SK-MEL-5 (cell line): ENCODE measurements around the gene OSBPL1A. TPM values are rescaled to one million over a fixed set of nuclear protein-coding genes. Genes with fewer than 3 reads are reported as not detected.
"Not testable (repeated sequence)": the region's sequence is repeated elsewhere in the genome, so short reads cannot be mapped to it uniquely, and the experiment has no call there.

ENCODE experiments used
- DNase-seq: peaks from one replicate; pipeline ENCODE4 v3.0.0-alpha.2; 2016; ENCODE audit warnings: low read depth, low spot score
- in situ Hi-C: cut with HindIII; loops from 2 replicates; pipeline ENCODE4 v1.10.0; 2016; ENCODE audit warnings: low sequenced_read_pairs, high pct_unique_total_duplicates, low pct_unique_long_range_greater_than_20kb
- total RNA-seq: library from RNA; depleted of rRNA; stranded (reverse); fragments of >200 nt; shearing (Covaris generic); gene quantifications from 2 replicates; pipeline ENCODE4 v1.2.3, GENCODE V29; 2014

Gene OSBPL1A
- total RNA-seq, 1 experiment from 2014 or later, result 84.7 TPM

DNA sequence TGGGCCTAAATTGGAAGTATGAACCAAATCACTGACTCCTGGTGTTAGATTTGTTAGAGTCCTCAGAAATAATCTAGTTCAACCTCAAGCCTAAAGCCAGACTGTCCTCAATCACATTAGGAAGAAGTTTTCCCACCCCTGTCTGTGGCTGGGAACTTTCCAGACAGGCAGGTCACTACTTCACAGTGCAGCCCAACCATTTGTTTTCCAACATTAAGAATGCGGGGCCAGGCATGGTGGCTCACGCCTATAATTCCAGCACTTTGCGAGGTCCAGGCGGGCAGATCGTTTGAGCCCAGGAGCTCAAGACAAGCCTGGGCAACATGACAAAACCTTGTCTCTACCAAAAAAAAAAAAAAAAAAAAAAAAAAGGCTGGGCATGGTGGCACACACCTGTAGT, 5.5 kb upstream of the OSBPL1A start:
- no peak for DNase-seq

DNA sequence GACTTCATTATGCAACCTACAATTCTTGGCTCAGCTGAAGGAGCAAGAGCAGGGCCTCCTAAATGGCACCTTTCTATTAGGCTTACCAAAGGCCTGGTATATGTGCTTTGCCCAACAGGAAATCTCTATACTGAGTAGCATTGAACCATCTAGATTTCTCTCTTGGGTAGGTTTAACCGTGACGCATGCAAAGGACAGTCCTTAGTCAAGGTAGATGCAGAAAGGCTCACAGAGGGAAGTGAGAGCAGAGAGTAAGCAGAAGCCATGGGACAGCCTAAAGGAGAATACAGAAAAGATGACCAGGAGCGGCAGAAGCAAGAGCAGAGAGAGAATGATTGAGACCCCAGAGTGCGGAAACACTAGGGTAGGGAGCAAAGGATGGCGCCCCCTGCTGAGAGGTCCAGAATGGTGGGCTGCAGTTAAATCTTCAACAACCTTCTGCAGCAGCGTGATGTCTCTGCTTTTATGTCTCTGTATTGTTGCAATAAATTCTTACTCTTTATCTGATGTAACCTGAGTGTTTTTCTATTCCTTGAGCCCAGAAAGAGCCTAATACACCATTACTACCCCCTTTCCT, 4.7 kb upstream of the OSBPL1A start:
- in situ Hi-C loops, result no loop called here
- peak; percentile 32 for DNase-seq

More for the DNA sequence above, 5.5 kb upstream of the OSBPL1A start:
- in situ Hi-C loops, result no loop called here

DNA sequence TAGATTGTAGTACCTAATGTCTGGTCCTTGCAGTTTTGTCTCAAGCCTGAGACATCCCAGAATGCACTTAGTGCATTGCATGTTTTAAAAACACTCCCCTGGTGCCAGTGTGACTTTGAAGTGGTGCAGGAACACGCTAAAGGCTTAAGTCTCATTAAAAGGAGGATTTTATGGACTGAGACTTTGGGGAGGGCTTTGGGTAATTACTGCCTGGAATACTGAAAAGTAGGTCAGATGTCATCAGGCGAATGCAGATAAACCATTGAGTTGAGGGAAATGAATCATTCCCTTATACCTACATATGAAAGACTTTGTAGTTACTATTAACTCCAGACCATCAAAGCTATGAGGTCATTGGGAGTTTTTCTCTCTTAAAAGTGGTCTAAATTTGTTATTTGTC, 3.0 kb upstream of the OSBPL1A start:
- no peak for DNase-seq
- in situ Hi-C loops, result no loop called here

DNA sequence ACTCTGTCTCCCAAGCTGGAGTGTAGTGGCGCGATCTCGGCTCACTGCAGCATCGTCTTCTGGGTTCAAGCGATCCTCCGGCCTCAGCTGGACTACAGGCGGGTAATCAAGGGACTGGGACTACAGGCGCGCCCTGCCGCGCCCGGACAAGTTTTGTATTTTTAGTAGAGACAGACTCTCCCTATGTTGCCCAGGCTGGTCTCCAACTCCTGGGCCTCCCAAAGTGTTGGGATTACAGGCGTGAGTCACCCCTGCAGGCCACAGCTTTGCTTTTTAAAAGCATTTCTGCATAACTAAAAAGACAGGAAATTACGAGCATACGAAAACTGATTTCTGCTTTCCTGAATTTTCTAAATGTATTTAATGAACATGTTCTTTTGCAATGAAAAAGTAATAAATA, 916 bp upstream of the OSBPL1A start:
- peak; percentile 33 for DNase-seq
- in situ Hi-C loops, result no loop called here

DNA sequence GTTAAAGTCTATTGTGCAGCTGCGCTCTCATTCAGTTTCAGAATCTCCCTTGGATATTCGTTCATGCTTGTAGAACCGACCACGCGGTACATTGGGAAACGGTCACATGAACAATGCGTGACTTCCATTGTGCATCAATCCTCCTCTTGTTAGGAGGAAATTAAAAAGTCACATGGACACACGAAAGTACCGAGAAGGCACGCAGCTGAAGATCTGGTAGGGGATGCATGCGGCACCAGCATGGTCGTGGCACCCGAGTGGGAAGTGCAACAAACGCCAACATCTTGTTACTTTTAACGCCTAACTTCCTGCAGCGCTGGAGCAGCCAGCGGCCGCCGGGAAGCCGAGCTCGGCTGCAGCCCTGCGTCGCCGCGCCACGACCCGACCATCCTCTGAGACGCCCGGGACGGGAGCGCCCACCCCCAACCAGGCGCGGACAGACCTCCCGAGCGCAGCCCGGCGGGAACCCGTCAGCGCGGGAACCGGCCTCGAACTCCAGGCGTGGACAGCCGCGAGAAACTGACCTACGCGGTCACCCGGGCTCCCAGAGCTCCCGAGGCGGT, 412 bp downstream of the OSBPL1A start:
- in situ Hi-C loops, result no loop called here
- peak; percentile 97 for DNase-seq

DNA sequence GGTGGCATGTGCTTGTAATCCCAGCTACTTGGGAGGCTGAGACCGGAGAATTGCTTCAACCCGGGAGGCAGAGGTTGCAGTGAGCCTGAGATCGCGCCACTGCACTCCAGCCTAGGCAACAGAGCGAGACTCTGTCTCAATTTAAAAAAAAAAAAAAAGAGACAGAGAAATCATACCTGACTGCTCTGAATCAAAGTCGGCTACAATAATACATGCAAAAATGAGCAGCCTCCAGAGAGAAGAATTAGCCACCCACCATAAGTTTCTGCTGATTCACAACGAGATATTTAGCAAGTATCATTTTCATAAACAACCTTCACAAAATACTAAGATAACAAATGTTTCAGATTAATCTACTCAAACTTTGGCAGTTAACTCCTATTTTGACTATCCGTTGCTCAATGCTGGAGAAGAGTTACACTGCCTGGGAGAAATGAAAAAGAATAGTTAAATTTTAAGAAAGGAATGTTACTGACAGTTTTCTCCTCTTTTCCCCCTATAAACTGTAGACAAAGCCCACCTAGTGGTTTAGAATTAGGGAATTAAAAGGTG, 1.5 kb downstream of the OSBPL1A start:
- in situ Hi-C loops, result no loop called here
- no peak for DNase-seq

DNA sequence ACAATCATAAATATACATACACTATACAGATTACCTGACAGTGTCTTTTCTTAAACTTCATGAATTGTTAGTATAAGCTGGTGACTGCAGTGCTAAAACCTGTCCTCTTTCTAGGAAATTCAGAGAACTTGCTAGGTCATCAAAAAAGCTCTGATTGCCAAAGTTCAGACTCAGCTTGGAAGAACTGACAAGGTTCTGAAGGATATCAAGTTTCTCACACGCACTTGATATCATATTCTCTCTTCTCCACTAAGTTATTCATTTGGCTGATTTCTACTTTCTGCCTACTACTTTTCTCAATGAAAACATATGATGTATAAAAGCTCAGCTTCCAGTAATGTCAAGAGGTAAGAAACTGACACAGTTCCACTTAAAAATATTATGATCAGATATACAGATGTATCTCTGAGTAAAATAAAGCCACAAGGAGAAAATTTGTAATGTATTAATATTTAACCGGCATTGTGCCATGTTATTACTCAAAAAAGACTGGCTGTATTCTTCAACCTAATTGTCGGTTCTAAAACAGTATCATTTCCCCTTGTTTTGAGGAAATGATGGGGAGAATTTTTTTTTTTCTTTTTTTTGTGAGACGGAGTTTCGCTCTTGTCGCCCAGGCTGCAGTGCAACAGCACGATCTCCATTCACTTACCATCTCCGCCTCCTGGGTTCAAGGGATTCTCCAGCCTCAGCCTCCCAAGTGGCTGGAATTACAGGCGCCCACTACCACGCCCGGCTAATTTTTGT, 2.4 kb downstream of the OSBPL1A start:
- DNase-seq, result peak; percentile 50
- in situ Hi-C loops, result no loop called here

DNA sequence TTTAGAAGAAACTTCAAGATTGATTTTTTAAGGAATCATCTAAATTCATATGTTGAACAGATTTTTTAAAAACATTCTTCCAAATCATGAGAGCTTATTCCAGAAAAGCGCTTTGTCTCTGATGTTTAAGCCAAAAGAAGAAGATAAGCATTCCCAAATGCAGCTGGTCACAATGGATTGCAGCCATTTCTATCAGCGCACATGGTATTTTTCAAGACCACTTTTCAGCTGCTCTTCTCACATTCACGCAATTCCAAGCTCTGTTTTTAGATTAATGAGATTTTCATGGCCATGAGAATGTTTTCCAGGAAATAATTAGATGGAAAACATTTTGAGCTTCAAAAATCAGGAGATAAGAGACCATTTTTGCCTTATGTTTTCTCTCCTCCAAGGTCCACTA, 8.7 kb downstream of the OSBPL1A start:
- no peak for DNase-seq
- in situ Hi-C loops, result no loop called here

DNA sequence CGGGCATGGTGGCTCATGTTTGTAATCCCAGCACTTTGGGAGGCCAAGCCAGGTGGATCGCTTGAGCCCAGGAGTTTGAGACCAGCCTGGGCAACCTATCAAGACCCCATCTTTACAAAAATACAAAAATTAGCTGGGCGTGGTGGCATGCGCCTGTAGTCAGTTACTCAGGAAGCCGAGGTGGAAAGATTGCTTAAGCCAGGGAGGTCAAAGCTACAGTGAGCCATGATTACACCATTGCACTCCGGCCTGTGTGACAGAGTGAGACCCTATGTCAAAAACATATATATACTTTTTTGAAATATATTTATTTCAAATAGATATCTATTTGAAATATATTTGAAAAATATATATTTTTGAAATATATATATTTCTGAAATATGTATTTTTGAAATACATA, 10.9 kb downstream of the OSBPL1A start:
- in situ Hi-C loops, result no loop called here
- no peak for DNase-seq

DNA sequence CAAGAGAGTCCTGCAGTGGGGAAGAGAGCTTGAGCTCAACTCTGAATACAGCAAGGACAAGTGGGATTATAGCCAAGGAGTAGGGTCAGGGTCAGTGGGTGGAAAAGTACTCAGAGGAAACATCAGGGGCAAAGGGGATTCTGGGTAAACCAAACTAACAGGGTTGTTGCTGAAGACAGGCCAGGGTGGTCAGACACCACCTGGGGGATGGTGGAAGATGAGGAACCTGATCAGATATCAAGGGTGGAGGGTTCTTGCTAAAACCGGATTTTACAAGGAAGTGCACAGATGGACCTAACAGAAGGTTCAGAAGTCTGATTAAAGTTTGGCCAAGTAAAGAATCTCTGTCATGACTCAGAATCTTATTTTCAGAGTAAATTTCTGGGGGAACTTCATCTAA, 16.5 kb downstream of the OSBPL1A start:
- in situ Hi-C loops, result no loop called here
- DNase-seq, result no peak

DNA sequence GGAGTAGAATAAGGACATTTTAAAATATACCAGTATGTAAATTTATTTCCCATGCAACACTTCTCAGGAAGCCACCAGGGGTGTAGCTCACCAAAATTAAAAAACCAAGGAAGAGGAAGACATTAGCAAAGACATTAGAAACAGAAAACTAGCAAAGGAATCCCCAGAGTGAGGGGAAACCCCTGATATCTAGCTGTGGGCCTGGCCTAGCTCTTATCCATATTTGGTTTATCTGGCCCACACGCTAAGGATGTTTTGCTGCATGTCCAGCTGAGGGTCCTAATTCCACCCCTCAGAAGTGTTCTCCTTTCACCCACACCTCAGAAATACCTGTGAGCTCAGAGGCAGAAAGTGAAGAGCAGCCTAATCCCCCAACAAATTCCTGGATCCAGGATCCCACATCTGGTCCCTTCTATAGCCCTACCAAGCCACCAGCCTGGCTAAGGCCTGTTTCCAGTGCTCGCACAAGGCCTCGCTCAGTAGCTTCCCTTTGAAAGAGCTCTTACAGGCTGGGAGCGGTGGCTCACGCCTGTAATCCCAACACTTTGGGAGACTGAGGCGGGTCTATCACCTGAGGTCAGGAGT, 17.4 kb downstream of the OSBPL1A start:
- no peak for DNase-seq
- in situ Hi-C loops, result no loop called here

DNA sequence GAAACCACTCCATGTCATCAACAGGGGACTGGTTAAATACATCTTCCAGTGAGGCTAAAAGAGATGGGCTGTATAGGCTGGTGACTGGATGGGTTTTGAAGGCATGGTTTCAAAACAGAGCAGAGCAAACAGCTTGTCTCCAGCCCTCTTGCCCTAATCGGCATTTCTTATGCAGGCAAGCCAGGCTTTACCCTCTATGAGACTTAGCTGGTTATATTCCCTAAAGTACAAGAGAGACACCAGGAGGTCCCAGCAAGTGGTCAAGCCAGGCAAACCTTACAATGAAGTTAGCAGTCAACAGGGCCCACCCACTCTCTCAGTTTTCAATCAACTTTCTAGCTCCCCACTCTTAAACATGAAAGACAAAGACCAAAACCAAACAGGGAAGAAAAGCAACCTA, 19.0 kb downstream of the OSBPL1A start:
- DNase-seq, result no peak
- in situ Hi-C loops, result no loop called here

DNA sequence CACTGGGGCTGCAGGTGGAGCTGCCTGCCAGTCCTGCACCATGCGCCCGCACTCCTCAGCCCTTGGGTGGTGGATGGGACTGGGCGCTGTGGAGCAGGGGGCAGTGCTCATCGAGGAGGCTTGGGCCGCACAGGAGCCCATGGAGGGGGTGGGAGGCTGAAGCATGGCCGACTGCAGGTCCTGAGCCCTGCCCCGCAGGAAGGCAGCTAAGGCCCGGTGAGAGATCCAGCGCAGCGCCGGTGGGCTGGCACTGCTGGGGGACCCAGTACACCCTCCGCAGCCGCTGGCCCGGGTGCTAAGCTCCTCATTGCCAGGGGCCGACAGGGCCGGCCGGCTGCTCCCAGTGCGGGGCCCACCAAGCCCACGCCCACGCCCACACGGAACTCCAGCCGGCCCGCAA, 21.1 kb downstream of the OSBPL1A start:
- in situ Hi-C loops, DNase-seq: not testable (repeated sequence)

DNA sequence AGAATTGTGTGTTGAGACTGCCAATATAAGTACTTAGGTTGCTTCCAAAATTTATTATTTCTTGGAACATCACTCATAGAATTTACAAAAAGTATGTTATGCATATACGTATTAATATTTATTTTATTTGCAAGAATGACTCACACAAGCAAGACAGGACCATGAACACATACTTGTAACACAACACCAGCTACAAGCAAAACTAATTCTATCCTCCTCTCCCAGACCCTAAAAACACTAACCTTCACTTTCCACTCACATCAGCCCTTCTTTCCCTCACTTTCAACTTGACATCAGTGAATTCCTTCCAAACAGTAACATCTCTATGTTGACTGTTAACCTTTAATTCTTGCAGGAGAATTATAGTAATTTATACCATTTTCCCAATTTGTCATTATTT, 24.3 kb downstream of the OSBPL1A start:
- DNase-seq, result no peak
- in situ Hi-C loops, result no loop called here

DNA sequence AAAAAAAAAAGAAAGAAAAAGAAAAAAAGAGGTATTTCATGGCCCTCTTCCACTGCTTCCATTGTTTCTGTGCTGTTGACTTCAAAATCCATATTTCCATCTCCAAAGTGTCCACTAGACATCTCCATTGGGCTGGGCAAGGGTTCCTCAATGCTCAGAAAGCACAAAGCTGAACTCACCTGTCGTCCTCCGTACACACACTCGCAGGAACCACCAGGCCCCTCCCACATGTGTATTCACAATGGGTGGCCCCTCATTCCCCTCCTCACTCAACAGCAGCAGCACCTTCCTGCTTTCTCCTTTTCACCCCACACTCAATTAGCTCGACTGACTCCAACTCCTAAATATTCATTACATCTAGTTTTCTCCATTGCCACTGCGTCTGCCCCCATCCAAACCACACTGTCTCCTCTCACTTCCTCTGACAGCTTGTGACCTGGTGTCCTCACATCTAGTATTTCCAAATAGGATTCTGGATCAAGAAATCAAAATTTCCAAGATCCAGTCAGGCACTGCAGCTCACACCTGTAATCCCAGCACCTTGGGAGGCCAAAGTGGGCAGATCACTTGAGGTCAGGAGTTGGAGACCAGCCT, 25.2 kb downstream of the OSBPL1A start:
- no peak for DNase-seq
- in situ Hi-C loops, result no loop called here

DNA sequence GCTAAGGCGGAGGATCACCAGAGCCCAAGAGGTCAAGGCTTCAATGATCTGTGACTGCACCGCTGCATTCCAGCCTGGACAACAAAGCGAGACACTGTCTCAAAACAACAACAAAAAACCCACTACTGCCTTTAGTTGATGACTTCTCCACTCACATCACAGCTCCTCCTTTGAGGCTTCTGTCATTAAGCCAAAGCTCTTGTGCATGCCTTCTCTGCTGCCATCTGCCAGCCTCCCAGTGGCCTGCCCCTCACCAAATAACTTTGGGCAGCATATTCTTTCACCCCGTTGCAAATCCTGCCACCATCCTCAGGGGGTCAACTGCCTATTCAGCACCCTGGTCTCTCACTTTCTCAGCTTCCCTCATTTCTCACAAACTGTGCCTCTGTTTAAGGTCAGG, 27.5 kb downstream of the OSBPL1A start:
- DNase-seq, result no peak
- in situ Hi-C loops, result no loop called here

DNA sequence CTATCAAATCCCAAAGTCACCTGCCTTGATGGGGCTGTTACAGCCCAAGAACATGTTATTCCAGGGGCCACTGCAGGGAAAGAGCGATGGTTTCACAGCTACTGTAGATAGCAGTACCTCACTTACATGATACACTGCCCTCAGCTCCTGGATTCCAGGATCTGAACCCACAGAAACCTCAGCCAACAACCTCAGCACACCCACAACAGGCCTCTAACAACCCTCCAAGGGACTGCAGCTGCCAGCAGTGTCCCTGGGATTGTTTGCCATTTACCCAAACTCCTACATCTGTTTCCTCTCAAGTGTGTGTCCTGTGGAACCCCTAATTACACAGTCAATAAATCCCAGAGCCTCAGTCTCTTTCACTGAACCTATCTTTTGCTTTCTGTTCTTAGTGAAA, 28.2 kb downstream of the OSBPL1A start:
- in situ Hi-C loops, result no loop called here
- DNase-seq, result no peak

DNA sequence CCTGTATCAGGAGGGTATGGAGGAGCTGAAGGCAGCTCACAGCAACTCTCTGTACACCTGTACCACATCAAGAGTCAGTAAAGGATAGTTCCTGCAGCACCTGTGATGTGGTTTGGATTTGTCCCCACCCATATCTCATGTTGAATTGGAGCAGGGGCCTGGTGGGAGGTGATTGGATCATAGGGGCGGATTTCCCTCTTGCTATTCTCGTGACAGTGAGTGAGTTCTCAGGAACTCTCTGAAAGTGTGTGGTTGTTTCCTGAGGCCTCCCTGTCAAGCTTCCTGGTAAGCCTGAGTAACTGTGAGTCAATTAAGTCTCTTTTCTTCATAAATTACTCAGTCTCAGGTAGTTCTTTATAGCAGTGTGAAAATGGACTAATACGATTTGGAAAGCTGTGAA, 28.9 kb downstream of the OSBPL1A start:
- no peak for DNase-seq
- in situ Hi-C loops, result no loop called here
